Right lobe of liver (tissue), 4 donors: ENCODE results near the gene TTC24.

Experiments used
- POLR2A ChIP-seq: fragments of 450-650 bp; IDR thresholded peaks from one replicate; pipeline ENCODE4 v1.6.1; 2017; ENCODE audit warnings: antibody characterized with exemption, mild to moderate bottlenecking
- TF ChIP-seq, protein P1 (sequence below), 4 donors: fragments of 200-600 bp in 3 of 4; fragments of 450-650 bp in 1 of 4; IDR thresholded peaks; one replicate each; pipeline versions ENCODE4 v1.5.1 to v1.8.0; 2016 to 2022; ENCODE audit warnings: antibody characterized with exemption in 4 of 4, mild to moderate bottlenecking in 2 of 4
- donor health status: DM: no; HTN: no; CAD: no.
- donor health status: DM: no; HTN: no; CAD: no.
- donor health status: DM: no; HTN: yes; CAD: no.

DNA sequence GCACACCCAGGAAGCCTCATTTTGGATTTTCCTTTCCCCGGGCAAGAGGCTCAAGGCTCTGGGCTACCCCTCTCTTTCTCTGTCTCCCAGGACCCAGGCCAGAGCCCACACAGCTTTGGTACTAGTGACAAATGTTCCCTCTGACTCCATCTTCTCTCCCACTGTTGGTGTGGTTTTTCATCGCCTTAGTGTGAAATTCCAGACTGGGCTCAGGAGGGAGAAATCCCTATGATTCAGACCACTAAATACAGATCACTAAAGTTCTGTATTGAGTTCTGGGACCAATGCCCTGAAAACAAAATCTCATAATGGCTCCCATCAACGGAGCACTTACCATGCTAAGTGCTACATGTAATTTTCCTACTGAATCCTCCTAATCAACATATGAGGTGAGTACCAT, 33.3 kb upstream of the TTC24 start:
- TF ChIP-seq, protein P1, sequence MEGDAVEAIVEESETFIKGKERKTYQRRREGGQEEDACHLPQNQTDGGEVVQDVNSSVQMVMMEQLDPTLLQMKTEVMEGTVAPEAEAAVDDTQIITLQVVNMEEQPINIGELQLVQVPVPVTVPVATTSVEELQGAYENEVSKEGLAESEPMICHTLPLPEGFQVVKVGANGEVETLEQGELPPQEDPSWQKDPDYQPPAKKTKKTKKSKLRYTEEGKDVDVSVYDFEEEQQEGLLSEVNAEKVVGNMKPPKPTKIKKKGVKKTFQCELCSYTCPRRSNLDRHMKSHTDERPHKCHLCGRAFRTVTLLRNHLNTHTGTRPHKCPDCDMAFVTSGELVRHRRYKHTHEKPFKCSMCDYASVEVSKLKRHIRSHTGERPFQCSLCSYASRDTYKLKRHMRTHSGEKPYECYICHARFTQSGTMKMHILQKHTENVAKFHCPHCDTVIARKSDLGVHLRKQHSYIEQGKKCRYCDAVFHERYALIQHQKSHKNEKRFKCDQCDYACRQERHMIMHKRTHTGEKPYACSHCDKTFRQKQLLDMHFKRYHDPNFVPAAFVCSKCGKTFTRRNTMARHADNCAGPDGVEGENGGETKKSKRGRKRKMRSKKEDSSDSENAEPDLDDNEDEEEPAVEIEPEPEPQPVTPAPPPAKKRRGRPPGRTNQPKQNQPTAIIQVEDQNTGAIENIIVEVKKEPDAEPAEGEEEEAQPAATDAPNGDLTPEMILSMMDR (IDR thresholded peaks at IDR 0.05): no peak
- TF ChIP-seq POLR2A: no peak
